ENCODE results near the gene ARSG. TPM values are rescaled to one million over a fixed set of nuclear protein-coding genes. Genes with fewer than 3 reads are reported as not detected.
"Not testable (repeated sequence)": the region's sequence is repeated elsewhere in the genome, so short reads cannot be mapped to it uniquely, and the experiment has no call there.

The ARSG gene
- total RNA-seq, 2 experiments from 2014 or later, result 9.1 to 10.7 TPM

DNA sequence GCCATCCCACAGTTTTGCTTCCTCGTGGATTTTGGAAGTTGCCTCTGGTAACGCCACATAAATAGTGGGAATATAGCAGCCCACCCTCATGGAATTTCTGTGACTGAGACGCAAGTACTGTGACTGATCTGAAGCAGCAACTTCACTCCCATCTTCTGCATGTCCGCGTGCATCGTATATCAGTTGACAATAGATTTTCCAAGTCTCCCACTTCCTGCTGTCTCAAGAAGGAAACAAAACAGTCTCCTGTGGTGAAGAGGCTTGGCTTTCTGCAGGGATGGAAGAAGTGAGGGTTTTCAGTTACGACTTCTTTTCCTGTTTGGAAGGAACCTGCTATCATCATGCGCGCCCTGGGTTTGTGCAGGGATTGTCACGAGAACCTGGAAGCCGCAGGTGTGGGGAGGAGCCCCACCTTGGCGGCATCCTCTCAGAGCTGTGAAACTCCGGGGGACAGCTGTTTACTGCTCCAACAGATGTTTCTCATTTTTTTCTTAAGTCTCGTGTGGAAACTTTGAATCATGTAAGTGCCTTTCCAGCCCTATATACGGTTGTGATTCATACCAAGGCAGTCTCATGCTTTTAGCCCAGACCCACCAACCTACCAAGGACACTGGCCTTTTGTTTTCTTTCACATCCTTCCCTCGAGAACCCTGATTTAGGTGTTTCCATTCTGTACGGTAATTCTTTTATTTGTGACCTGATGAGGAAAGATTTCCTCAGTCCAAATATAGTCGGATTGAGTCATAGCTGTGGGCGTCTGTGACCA, 108.5 kb downstream of the ARSG start:
- peak overlapping the region; percentile 48 for H3K27ac Mint-ChIP-seq
- ATAC-seq, result peak; percentile 38
- peaks cover 8% of the 10 kb centered on the region for H3K9me3 Mint-ChIP-seq (ENCODE audit: insufficient read depth)
- H3K4me3 Mint-ChIP-seq, result no peak overlapping the region
- peaks cover 39% of the 10 kb centered on the region for H3K4me1 Mint-ChIP-seq (ENCODE audit: low read depth)
- H3K27me3 Mint-ChIP-seq (ENCODE audit: low read depth), result no peaks in the 10 kb centered on the region
- POLR2A ChIA-PET, result interaction anchor here (0.6 to 1.6 kb wide), 5 partner anchors 55 to 193 kb away, joined by 3 to 25 read pairs (median 3); partner anchors contain the start of genes ARSG and SLC16A6
- peak; percentile 45 for DNase-seq
- H3K36me3 Mint-ChIP-seq (ENCODE audit: low read depth), result peaks cover 23% of the 10 kb centered on the region
- CTCF ChIA-PET, result interaction anchor here (0.8 to 3.3 kb wide), 37 partner anchors 9 to 227 kb away, joined by 3 to 40 read pairs (median 7); partner anchors contain the start of gene ARSG

DNA sequence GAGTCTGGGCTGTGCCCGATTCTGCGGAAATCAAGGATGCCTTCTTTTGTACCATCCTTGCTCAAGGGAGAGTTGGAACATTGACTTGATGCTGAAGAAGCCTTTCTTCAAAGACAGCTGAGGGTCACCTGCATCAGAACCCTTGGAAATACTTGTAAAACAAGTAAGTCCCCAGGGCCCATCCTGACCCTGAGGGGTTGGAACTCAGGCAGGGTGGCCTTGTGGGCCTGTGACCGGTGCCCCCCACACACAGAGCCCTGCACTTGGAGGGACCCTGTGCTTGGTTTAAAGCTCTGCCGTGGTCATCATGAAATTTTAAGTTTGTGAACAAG, 109.1 kb downstream of the ARSG start:
- H3K27me3 Mint-ChIP-seq (ENCODE audit: low read depth), result no peaks in the 10 kb centered on the region
- ATAC-seq, result no peak

DNA sequence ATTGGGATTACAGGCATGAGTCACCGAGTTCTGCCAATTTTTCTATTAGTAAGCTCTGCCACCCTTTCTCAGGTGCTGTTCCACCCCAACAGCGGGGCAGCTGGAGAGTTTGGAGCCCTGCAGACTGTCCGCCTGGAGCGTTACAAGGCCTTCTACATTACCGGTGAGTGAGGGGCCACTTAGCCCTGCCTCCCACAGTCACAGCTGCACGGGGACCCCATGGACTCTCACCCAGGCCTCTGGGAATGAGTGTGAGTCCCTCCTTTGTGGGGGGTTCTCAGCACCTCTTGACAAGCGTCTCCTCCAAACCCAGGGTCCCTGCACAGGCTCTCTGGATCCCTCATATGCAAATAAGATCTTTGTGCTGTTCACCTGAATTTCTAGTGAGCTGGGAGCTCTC, 110.0 kb downstream of the ARSG start:
- H3K36me3 Mint-ChIP-seq (ENCODE audit: low read depth), result peaks cover 26% of the 10 kb centered on the region
- peaks cover 15% of the 10 kb centered on the region for H3K9me3 Mint-ChIP-seq (ENCODE audit: insufficient read depth)
- H3K27ac Mint-ChIP-seq, result no peak overlapping the region
- no peak overlapping the region for H3K4me3 Mint-ChIP-seq
- no peak for DNase-seq
- no peak for ATAC-seq
- H3K27me3 Mint-ChIP-seq (ENCODE audit: low read depth), result no peaks in the 10 kb centered on the region
- ChIA-PET CTCF (interaction anchor here (1.1 to 3.3 kb wide), 3 partner anchors 15 to 137 kb away, joined by 4 to 40 read pairs (median 7); no protein-coding TSS in a partner anchor), POLR2A (interaction anchor here (0.7 to 0.9 kb wide), 2 partner anchors 13 to 109 kb away, joined by 3 read pairs; no protein-coding TSS in a partner anchor)
- peaks cover 38% of the 10 kb centered on the region for H3K4me1 Mint-ChIP-seq (ENCODE audit: low read depth)

More for the DNA sequence above, 109.1 kb downstream of the ARSG start:
- H3K9me3 Mint-ChIP-seq (ENCODE audit: insufficient read depth), result peaks cover 12% of the 10 kb centered on the region
- H3K4me1 Mint-ChIP-seq (ENCODE audit: low read depth), result peaks cover 39% of the 10 kb centered on the region
- DNase-seq, result no peak
- H3K27ac Mint-ChIP-seq, result peak overlapping the region; percentile 48
- CTCF ChIA-PET, result interaction anchor here (1.8 to 3.3 kb wide), 8 partner anchors 16 to 228 kb away, joined by 7 to 40 read pairs (median 14); partner anchors contain the start of gene ARSG
- H3K4me3 Mint-ChIP-seq, result no peak overlapping the region
- POLR2A ChIA-PET, result interaction anchor here (0.6 to 1.4 kb wide), 3 partner anchors 55 to 109 kb away, joined by 3 to 5 read pairs (median 3); partner anchors contain the start of genes ARSG and SLC16A6
- H3K36me3 Mint-ChIP-seq (ENCODE audit: low read depth), result peaks cover 23% of the 10 kb centered on the region

DNA sequence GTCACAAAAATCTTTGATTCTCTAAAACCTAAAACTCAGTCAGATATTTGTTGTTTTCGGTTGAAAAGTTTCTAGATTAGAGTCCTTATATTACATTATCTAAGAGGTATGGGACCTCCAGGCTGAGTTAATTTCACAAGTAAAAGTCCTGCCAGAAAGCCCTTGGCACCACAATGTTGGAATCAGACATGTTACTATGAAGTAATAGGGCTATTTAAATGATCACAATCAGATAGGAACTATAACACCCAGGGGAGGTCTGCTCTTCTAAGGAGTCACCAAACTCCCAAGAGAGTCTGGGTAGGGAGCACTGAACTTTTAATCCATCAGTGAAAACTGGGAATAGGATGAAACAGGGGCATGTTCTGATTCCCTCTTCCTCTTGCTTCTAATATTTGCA, 111.8 kb downstream of the ARSG start:
- Mint-ChIP-seq H3K27ac (peak overlapping the region; percentile 2), H3K4me1 (ENCODE audit: low read depth) (peaks cover 26% of the 10 kb centered on the region), H3K36me3 (ENCODE audit: low read depth) (peaks cover 33% of the 10 kb centered on the region), H3K4me3 (no peak overlapping the region), H3K27me3 (ENCODE audit: low read depth) (no peaks in the 10 kb centered on the region), H3K9me3 (ENCODE audit: insufficient read depth) (peaks cover 30% of the 10 kb centered on the region)
- ChIA-PET CTCF (interaction anchor here (1.4 kb wide), 1 partner anchor 138 kb away, joined by 3 read pairs; no protein-coding TSS in a partner anchor), POLR2A (no interaction called here)
- no peak for ATAC-seq
- DNase-seq, result no peak

DNA sequence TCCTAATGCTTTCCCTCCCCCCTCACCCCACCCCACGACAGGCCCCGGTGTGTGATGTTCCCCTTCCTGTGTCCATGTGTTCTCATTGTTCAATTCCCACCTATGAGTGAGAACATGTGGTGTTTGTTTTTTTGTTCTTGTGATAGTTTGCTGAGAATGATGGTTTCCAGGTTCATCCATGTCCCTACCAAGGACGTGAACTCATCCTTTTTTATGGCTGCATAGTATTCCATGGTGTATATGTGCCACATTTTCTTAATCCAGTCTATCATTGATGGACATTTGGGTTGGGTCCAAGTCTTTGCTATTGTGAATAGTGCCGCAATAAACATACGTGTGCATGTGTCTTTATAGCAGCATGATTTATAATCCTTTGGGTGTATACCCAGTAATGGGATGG, 112.5 kb downstream of the ARSG start:
- H3K4me3 Mint-ChIP-seq; CTCF ChIA-PET; H3K27ac Mint-ChIP-seq; POLR2A ChIA-PET; DNase-seq; H3K27me3 Mint-ChIP-seq (ENCODE audit: low read depth); ATAC-seq: not testable (repeated sequence)
- Mint-ChIP-seq H3K36me3 (ENCODE audit: low read depth) (peaks cover 33% of the 10 kb centered on the region), H3K4me1 (ENCODE audit: low read depth) (peaks cover 20% of the 10 kb centered on the region), H3K9me3 (ENCODE audit: insufficient read depth) (peaks cover 30% of the 10 kb centered on the region)

DNA sequence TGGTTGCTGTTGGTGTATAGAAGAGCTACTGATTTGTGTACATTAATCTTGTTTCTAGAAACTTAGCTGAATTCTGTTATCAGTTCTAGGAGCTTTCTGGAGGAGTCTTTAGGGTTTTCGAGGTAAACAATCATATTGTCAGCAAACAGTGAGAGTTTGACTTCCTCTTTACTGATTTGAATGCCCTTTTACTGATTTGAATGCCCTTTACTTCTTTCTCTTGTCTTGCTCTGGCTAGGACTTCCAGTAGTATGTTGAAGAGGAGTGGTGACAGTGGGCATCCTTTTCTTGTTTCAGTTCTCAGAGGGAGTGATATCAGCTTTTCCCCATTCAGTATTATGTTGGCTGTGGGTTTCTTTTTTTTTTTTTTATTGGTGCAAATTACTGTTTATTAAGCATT, 116.4 kb downstream of the ARSG start:
- H3K4me3 Mint-ChIP-seq; DNase-seq; POLR2A ChIA-PET; H3K27me3 Mint-ChIP-seq (ENCODE audit: low read depth); H3K27ac Mint-ChIP-seq; ATAC-seq; H3K4me1 Mint-ChIP-seq (ENCODE audit: low read depth): not testable (repeated sequence)
- Mint-ChIP-seq H3K9me3 (ENCODE audit: insufficient read depth) (peaks cover 34% of the 10 kb centered on the region), H3K36me3 (ENCODE audit: low read depth) (peaks cover 38% of the 10 kb centered on the region)
- CTCF ChIA-PET, result interaction anchor here (2.2 kb wide), 1 partner anchor 10 kb away, joined by 11 read pairs; no protein-coding TSS in a partner anchor

DNA sequence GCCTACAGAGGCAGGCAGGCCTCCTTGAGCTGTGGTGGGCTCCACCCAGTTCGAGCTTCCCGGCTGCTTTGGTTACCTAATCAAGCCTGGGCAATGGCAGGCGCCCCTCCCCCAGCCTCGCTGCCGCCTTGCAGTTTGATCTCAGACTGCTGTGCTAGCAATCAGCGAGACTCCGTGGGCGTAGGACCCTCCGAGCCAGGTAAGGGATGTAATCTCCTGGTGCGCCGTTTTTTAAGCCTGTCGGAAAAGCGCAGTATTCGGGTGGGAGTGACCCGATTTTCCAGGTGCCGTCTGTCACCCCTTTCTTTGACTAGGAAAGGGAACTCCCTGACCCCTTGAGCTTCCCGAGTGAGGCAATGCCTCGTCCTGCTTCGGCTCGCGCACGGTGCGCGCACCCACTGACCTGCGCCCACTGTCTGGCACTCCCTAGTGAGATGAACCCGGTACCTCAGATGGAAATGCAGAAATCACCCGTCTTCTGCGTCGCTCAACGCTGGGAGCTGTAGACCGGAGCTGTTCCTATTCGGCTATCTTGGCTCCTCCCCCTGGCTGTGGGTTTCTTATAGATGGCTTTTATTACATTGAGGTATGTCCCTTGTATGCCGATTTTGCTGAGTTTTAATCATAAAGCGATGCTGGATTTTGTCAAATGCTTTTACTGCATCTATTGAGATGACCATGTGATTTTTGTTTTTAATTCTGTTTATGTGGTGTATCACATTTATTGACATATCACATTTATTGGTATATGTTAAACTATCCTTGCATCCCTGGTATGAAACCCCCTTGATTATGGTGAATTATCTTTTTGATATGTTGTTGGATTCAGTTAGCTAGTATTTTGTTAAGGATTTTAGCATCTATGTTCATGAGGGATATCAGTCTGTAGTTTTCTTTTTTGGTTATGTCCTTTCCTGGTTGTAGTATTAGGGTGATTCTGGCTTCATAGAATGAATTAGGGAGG, 122.6 kb downstream of the ARSG start:
- H3K27me3 Mint-ChIP-seq (ENCODE audit: low read depth), result not testable (repeated sequence)
- ChIA-PET CTCF (interaction anchor here (0.7 to 2.9 kb wide), 7 partner anchors 15 to 378 kb away, joined by 3 to 20 read pairs (median 4); partner anchors contain the start of gene KPNA2), POLR2A (interaction anchor here (0.6 to 1.5 kb wide), 6 partner anchors 13 to 209 kb away, joined by 3 to 10 read pairs (median 4); partner anchors contain the start of genes ARSG, SLC16A6 and WIPI1)
- H3K9me3 Mint-ChIP-seq (ENCODE audit: insufficient read depth), result peaks cover 24% of the 10 kb centered on the region
- ATAC-seq, result peak; percentile 83
- H3K4me1 Mint-ChIP-seq (ENCODE audit: low read depth), result peaks cover 25% of the 10 kb centered on the region
- H3K4me3 Mint-ChIP-seq, result peak overlapping the region; percentile 91
- peaks cover 43% of the 10 kb centered on the region for H3K36me3 Mint-ChIP-seq (ENCODE audit: low read depth)
- peak; percentile 79 for DNase-seq
- H3K27ac Mint-ChIP-seq, result peak overlapping the region; percentile 57

DNA sequence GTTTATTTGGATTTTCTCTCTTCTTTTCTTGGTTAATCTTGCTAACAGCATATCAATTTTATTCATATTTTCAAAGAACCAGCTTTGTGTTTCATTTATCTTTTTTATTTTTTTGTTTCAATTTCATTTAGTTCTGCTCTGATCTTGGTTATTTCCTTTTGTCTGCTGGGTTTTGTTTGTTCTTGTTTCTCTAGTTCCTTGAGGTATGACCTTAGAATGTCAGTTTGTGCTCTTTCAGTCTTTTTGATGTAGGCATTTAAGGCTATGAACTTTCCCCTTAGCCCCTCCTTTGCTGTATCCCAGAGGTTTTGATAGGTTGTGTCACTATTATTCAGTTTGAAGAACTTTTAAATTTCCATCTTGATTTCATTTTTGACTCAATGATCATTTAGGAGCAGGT, 123.6 kb downstream of the ARSG start:
- H3K9me3 Mint-ChIP-seq (ENCODE audit: insufficient read depth), result peaks cover 24% of the 10 kb centered on the region
- ChIA-PET CTCF (interaction anchor here (1.2 to 2.9 kb wide), 5 partner anchors 9 to 150 kb away, joined by 3 to 20 read pairs (median 5); no protein-coding TSS in a partner anchor), POLR2A (interaction anchor here (1.2 to 1.5 kb wide), 4 partner anchors 14 to 210 kb away, joined by 3 to 10 read pairs (median 4); partner anchors contain the start of genes ARSG and SLC16A6)
- H3K36me3 Mint-ChIP-seq (ENCODE audit: low read depth), result peaks cover 52% of the 10 kb centered on the region
- H3K4me1 Mint-ChIP-seq (ENCODE audit: low read depth), result peaks cover 25% of the 10 kb centered on the region
- peak overlapping the region; percentile 57 for H3K27ac Mint-ChIP-seq
- H3K4me3 Mint-ChIP-seq, result peak overlapping the region; percentile 91
- H3K27me3 Mint-ChIP-seq (ENCODE audit: low read depth); ATAC-seq; DNase-seq: not testable (repeated sequence)

DNA sequence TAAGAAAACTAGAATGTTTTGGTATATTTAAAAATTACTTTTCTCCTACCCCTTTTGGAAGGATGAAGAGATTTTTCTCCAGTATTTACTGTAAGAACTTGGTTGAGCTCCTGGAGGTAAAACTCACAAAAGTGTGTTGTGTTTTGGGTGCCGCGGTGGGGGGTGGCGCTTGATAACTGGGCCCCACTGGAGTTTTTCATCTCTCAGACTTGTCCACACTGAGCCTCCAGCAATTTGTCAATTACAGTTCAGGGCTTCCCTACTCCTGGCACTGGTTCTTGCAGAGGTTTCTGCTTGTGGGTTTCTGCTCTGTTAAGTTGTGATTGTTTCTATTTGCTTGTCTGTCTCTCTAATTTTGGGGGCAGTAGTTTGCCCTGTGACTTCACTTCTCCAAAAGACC, 126.0 kb downstream of the ARSG start:
- ChIA-PET POLR2A (no interaction called here), CTCF (interaction anchor here (1.6 to 2.1 kb wide), 5 partner anchors 14 to 125 kb away, joined by 4 to 15 read pairs (median 8); partner anchors contain the start of gene ARSG)
- ATAC-seq (no peak), DNase-seq (no peak)
- Mint-ChIP-seq H3K36me3 (ENCODE audit: low read depth) (peaks cover 65% of the 10 kb centered on the region), H3K27ac (no peak overlapping the region), H3K9me3 (ENCODE audit: insufficient read depth) (peaks cover 20% of the 10 kb centered on the region), H3K27me3 (ENCODE audit: low read depth) (no peaks in the 10 kb centered on the region), H3K4me1 (ENCODE audit: low read depth) (peaks cover 25% of the 10 kb centered on the region), H3K4me3 (no peak overlapping the region)

DNA sequence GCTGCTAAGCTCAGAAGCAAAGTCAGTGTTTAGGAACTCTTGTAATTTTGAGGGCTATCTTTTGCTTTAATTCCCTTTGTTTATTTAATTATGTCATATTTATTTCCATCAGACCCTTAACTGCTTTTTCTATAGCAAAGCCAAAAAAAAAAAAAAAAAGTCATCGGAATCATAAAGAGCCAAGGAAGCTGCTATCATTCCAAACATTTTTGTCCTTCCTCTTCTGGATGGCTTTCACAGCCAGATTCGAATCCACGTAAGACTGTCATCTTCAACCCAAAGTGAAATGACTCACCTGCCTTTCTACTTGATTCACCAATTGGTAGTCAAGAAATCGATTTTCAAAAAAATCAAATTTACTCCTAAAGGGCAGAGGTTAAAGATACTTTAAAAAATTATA, 127.6 kb downstream of the ARSG start:
- ChIA-PET POLR2A (interaction anchor here (0.6 kb wide), 1 partner anchor 157 kb away, joined by 3 read pairs; no protein-coding TSS in a partner anchor), CTCF (interaction anchor here (0.9 to 2.0 kb wide), 5 partner anchors 13 to 156 kb away, joined by 3 to 6 read pairs (median 6); no protein-coding TSS in a partner anchor)
- Mint-ChIP-seq H3K4me1 (ENCODE audit: low read depth) (peaks cover 24% of the 10 kb centered on the region), H3K4me3 (no peak overlapping the region), H3K27ac (no peak overlapping the region), H3K36me3 (ENCODE audit: low read depth) (peaks cover 69% of the 10 kb centered on the region), H3K27me3 (ENCODE audit: low read depth) (no peaks in the 10 kb centered on the region), H3K9me3 (ENCODE audit: insufficient read depth) (peaks cover 20% of the 10 kb centered on the region)
- no peak for DNase-seq
- ATAC-seq, result no peak

DNA sequence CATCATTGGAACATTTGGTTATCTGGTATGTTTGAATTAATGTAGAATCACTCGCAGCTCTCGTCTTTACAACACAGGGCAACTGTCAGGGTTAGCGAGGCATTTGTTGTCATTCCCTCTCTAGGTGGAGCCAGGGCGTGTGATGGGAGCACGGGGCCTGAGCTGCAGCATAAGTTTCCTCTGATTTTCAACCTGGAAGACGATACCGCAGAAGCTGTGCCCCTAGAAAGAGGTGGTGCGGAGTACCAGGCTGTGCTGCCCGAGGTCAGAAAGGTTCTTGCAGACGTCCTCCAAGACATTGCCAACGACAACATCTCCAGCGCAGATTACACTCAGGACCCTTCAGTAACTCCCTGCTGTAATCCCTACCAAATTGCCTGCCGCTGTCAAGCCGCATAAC, 128.8 kb downstream of the ARSG start:
- peaks cover 12% of the 10 kb centered on the region for H3K4me1 Mint-ChIP-seq (ENCODE audit: low read depth)
- no peak overlapping the region for H3K4me3 Mint-ChIP-seq
- ChIA-PET CTCF (interaction anchor here (1.6 kb wide), 1 partner anchor 17 kb away, joined by 6 read pairs; no protein-coding TSS in a partner anchor), POLR2A (interaction anchor here (0.6 kb wide), 1 partner anchor 92 kb away, joined by 3 read pairs; the partner anchor contains the start of gene PRKAR1A)
- ATAC-seq, result no peak
- H3K27ac Mint-ChIP-seq, result no peak overlapping the region
- H3K9me3 Mint-ChIP-seq (ENCODE audit: insufficient read depth), result peaks cover 9% of the 10 kb centered on the region
- DNase-seq, result no peak
- H3K36me3 Mint-ChIP-seq (ENCODE audit: low read depth), result peaks cover 62% of the 10 kb centered on the region
- H3K27me3 Mint-ChIP-seq (ENCODE audit: low read depth), result no peaks in the 10 kb centered on the region

Measured in activated CD8-positive, alpha-beta T cell treated with anti-CD3 and anti-CD28 coated beads, Interleukin-2, amount 10 ng/mL, durations not matched to agents 7 days and 5 days (primary cell).